ENCODE data around the gene LRRC8E. TPM values are rescaled to one million over a fixed set of nuclear protein-coding genes. Genes with fewer than 3 reads are reported as not detected.

Gene LRRC8E
- total RNA-seq, 1 donor from 2014 or later: 0.08 TPM

DNA sequence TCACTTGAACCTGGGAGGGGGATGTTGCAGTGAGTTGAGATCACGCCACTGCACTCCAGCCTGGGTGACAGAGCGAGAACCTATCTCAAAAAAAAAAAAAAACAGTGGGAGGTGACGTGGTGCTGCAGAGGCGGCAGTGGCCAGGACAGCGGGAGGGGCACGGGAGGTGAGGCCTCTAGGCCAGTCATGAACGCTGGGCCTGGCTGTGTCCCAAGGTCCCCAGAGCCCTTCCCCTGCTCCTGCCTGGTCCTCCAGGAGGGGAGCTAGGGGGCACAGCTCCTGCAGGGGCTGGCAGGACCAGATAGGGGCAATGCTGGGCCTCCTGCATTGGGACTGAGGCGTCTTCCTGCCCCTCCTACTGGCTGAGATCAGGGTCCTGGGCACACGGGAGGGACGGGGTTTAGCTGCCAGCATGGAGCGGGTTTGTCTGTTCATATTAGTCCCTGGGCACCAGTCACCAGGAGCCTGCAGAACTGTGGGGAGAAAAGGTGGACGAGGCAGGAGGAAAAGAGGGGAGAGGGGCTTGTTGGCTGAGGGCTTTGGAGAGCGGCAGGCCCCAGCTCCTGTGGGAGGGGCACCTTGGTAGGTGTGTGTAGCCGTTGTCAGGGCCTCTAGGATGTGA lies 19.9 kb downstream of the LRRC8E start:
- H3K4me3 Mint-ChIP-seq (ENCODE audit: unreplicated experiment): no peak overlapping the region
- H3K27ac Mint-ChIP-seq (ENCODE audit: unreplicated experiment): no peak overlapping the region
- no peak for DNase-seq (ENCODE audit: low spot score)
- peaks cover 13% of the 10 kb centered on the region for H3K36me3 Mint-ChIP-seq (ENCODE audit: low read depth, unreplicated experiment)
- H3K27me3 Mint-ChIP-seq (ENCODE audit: unreplicated experiment): peaks cover 8% of the 10 kb centered on the region
- peaks cover 12% of the 10 kb centered on the region for H3K4me1 Mint-ChIP-seq (ENCODE audit: unreplicated experiment)
- no peaks in the 10 kb centered on the region for H3K9me3 Mint-ChIP-seq (ENCODE audit: unreplicated experiment)
- TF ChIP-seq, protein P1, sequence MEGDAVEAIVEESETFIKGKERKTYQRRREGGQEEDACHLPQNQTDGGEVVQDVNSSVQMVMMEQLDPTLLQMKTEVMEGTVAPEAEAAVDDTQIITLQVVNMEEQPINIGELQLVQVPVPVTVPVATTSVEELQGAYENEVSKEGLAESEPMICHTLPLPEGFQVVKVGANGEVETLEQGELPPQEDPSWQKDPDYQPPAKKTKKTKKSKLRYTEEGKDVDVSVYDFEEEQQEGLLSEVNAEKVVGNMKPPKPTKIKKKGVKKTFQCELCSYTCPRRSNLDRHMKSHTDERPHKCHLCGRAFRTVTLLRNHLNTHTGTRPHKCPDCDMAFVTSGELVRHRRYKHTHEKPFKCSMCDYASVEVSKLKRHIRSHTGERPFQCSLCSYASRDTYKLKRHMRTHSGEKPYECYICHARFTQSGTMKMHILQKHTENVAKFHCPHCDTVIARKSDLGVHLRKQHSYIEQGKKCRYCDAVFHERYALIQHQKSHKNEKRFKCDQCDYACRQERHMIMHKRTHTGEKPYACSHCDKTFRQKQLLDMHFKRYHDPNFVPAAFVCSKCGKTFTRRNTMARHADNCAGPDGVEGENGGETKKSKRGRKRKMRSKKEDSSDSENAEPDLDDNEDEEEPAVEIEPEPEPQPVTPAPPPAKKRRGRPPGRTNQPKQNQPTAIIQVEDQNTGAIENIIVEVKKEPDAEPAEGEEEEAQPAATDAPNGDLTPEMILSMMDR (IDR thresholded peaks at IDR 0.05; ENCODE audit: unreplicated experiment): no peak

DNA sequence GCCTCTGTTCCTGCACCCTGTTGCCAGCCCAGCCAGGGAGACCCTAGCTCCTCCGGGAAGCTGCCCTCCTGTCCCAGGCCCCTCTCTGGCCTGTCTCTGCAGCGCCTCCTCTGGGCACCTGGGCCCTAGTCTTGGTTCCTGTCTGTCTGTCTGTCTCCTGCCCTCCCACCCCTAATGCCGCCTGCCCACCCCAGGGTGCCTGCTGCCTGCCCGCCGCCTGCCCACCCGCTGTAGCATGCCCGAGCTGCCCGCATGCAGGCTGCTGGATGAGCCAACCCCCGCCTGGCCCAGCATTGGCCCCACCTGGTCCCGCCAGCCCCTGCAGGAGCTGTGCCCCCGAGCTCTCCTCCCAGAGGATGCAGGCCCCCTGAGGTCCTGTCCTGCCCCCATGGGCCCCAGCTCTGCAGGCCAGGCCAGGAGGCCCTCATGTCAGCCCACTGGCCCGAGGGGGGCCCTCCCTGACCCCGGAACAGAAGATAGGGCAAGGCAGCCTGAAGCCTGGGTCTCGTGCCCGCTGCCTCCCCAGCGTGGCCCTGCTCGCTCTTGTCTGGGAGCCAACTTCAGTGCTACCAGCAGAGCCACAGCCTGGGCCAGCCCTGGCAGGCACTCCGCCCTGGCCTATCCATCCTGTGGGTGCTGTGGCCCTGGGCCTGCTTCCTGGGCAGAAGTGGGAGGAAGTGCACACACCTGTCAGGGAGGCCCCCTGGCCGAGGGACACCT lies 20.6 kb downstream of the LRRC8E start:
- DNase-seq (ENCODE audit: low spot score): no peak
- Mint-ChIP-seq H3K27me3 (ENCODE audit: unreplicated experiment) (peaks cover 5% of the 10 kb centered on the region), H3K4me1 (ENCODE audit: unreplicated experiment) (peaks cover 12% of the 10 kb centered on the region), H3K36me3 (ENCODE audit: low read depth, unreplicated experiment) (peaks cover 16% of the 10 kb centered on the region), H3K4me3 (ENCODE audit: unreplicated experiment) (no peak overlapping the region), H3K9me3 (ENCODE audit: unreplicated experiment) (no peaks in the 10 kb centered on the region), H3K27ac (ENCODE audit: unreplicated experiment) (no peak overlapping the region)
- TF ChIP-seq, protein P1 (IDR thresholded peaks at IDR 0.05; ENCODE audit: unreplicated experiment): no peak

DNA sequence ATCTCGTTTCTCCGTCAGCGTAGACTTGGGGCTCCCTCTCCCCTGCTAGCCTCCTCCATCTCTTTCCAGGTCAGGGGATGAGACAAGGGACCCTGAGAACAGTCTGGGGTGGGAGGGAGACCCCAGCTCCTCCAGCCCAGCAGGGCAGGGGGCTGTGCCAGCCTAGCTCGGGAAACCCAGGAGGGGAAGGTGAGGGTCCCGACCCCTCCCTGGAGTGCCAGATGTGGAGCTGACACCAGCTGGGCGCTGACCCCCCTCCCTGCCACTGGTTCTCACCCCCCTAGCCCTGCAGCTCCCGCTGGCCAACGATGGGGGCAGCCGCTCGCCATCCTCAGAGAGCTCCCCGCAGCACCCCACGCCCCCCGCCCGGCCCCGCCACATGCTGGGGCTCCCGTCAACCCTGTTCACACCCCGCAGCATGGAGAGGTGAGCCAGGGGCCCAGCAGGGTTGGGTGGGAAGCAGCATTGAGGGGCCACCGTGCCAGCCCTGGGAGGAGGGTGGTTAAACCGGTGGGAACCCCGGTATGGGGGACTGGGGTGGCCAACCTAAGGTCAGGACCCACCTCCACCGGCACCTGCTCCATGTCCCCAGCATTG lies 21.3 kb downstream of the LRRC8E start:
- TF ChIP-seq, protein P1 (IDR thresholded peaks at IDR 0.05; ENCODE audit: unreplicated experiment): no peak
- Mint-ChIP-seq H3K27me3 (ENCODE audit: unreplicated experiment) (peaks cover 9% of the 10 kb centered on the region), H3K4me1 (ENCODE audit: unreplicated experiment) (peaks cover 9% of the 10 kb centered on the region), H3K4me3 (ENCODE audit: unreplicated experiment) (no peak overlapping the region), H3K9me3 (ENCODE audit: unreplicated experiment) (no peaks in the 10 kb centered on the region), H3K27ac (ENCODE audit: unreplicated experiment) (no peak overlapping the region), H3K36me3 (ENCODE audit: low read depth, unreplicated experiment) (peaks cover 16% of the 10 kb centered on the region)
- DNase-seq (ENCODE audit: low spot score): no peak

DNA sequence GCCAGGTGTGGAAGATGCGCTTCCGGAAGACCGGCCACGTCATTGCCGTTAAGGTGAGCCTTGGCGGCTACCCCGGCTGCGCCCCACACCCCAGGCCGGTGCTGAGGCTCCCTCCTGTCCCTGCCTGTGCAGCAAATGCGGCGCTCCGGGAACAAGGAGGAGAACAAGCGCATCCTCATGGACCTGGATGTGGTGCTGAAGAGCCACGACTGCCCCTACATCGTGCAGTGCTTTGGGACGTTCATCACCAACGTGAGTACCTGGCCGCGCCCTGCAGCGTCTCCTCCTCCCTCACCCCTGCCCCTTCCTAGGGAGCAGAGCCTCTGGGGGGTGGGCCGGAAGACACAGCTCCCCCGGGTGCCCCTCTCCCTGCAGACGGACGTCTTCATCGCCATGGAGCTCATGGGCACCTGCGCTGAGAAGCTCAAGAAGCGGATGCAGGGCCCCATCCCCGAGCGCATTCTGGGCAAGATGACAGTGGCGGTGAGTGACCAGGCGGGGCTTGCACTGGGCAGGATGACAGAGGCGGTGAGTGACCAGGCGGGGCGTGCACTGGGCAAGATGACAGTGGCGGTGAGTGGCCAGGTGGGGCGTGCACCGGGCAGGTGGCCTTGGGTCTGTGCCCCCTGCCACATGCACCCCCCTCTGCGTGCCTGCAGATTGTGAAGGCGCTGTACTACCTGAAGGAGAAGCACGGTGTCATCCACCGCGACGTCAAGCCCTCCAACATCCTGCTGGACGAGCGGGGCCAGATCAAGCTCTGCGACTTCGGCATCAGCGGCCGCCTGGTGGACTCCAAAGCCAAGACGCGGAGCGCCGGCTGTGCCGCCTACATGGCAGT lies 22.2 kb downstream of the LRRC8E start:
- TF ChIP-seq, protein P1 (IDR thresholded peaks at IDR 0.05; ENCODE audit: unreplicated experiment): no peak
- H3K4me1 Mint-ChIP-seq (ENCODE audit: unreplicated experiment): peaks cover 4% of the 10 kb centered on the region
- H3K36me3 Mint-ChIP-seq (ENCODE audit: low read depth, unreplicated experiment): peaks cover 10% of the 10 kb centered on the region
- peaks cover 12% of the 10 kb centered on the region for H3K27me3 Mint-ChIP-seq (ENCODE audit: unreplicated experiment)
- H3K9me3 Mint-ChIP-seq (ENCODE audit: unreplicated experiment): no peaks in the 10 kb centered on the region
- no peak for DNase-seq (ENCODE audit: low spot score)
- no peak overlapping the region for H3K27ac Mint-ChIP-seq (ENCODE audit: unreplicated experiment)
- no peak overlapping the region for H3K4me3 Mint-ChIP-seq (ENCODE audit: unreplicated experiment)

All from endothelial cell (in vitro differentiated cells).